ENCODE data around the gene ARHGAP40.
A peak's percentile ranks its signal among the peaks of the same experiment; 100 is the strongest.

Gene ARHGAP40

GRCh38 chr20:38685853-38686473 is 84.4 kb downstream of the ARHGAP40 start:
- H3K79me1 ChIP-seq (ENCODE audit: low read length), result no peaks in the 10 kb centered on the region
- no CpG with 5 or more reads among the region's 14 CpGs for WGBS (ENCODE audit: extremely low coverage, insufficient coverage, low lambda C conversion rate)
- H3K4me1 ChIP-seq (ENCODE audit: control insufficient read depth, low read depth, low read length), result no peaks in the 10 kb centered on the region
- no peaks in the 10 kb centered on the region for H3K27me3 ChIP-seq (ENCODE audit: insufficient read depth, low read length, poor library complexity)
- no peak overlapping the region for H4K8ac ChIP-seq (ENCODE audit: low read depth, low read length)
- H2BK120ac ChIP-seq (ENCODE audit: low read depth, low read length), result no peak overlapping the region
- H3K4me2 ChIP-seq (ENCODE audit: low read length), result no peak overlapping the region
- no peak overlapping the region for H3K56ac ChIP-seq (ENCODE audit: low read length)
- no peak overlapping the region for H3K4ac ChIP-seq (ENCODE audit: low read depth, low read length)
- no peak overlapping the region for H3K4me3 ChIP-seq (ENCODE audit: low read length)
- no peak overlapping the region for H2AK5ac ChIP-seq (ENCODE audit: low read length)
- no peak overlapping the region for H4K5ac ChIP-seq (ENCODE audit: low read length)
- peak; percentile 69 for DNase-seq
- H3K18ac ChIP-seq (ENCODE audit: low read length), result no peak overlapping the region
- no peak overlapping the region for H3K27ac ChIP-seq (ENCODE audit: low read depth, low read length)
- no peak overlapping the region for H2BK5ac ChIP-seq (ENCODE audit: low read length)
- H3K36me3 ChIP-seq (ENCODE audit: control insufficient read depth, insufficient read depth, low read length), result no peaks in the 10 kb centered on the region
- H3K23ac ChIP-seq (ENCODE audit: low read length), result no peak overlapping the region
- no peaks in the 10 kb centered on the region for H3K79me2 ChIP-seq (ENCODE audit: control insufficient read depth, insufficient read depth, low read length)
- no peak overlapping the region for H2BK15ac ChIP-seq (replicated peaks; ENCODE audit: low read depth)
- H3K9ac ChIP-seq (ENCODE audit: low read length), result no peak overlapping the region

GRCh38 chr20:38692436-38693411 is 91.1 kb downstream of the ARHGAP40 start:
- Histone ChIP-seq H4K5ac (ENCODE audit: low read length) (no peak overlapping the region), H3K79me2 (ENCODE audit: control insufficient read depth, insufficient read depth, low read length) (no peaks in the 10 kb centered on the region), H3K23ac (ENCODE audit: low read length) (no peak overlapping the region), H2AK5ac (ENCODE audit: low read length) (no peak overlapping the region), H2BK15ac (replicated peaks; ENCODE audit: low read depth) (no peak overlapping the region), H3K79me1 (ENCODE audit: low read length) (no peaks in the 10 kb centered on the region), H3K4me2 (ENCODE audit: low read length) (no peak overlapping the region), H3K27me3 (ENCODE audit: insufficient read depth, low read length, poor library complexity) (no peaks in the 10 kb centered on the region), H3K4ac (ENCODE audit: low read depth, low read length) (no peak overlapping the region), H2BK5ac (ENCODE audit: low read length) (no peak overlapping the region), H3K56ac (ENCODE audit: low read length) (no peak overlapping the region), H3K4me3 (ENCODE audit: low read length) (no peak overlapping the region), H2BK120ac (ENCODE audit: low read depth, low read length) (no peak overlapping the region), H3K18ac (ENCODE audit: low read length) (no peak overlapping the region), H3K27ac (ENCODE audit: low read depth, low read length) (no peak overlapping the region), H3K9ac (ENCODE audit: low read length) (no peak overlapping the region), H4K8ac (ENCODE audit: low read depth, low read length) (no peak overlapping the region), H3K36me3 (ENCODE audit: control insufficient read depth, insufficient read depth, low read length) (no peaks in the 10 kb centered on the region), H3K4me1 (ENCODE audit: control insufficient read depth, low read depth, low read length) (no peaks in the 10 kb centered on the region)
- peak; percentile 89 for DNase-seq
- no CpG with 5 or more reads among the region's 13 CpGs for WGBS (ENCODE audit: extremely low coverage, insufficient coverage, low lambda C conversion rate)

- no peak overlapping the region for H3K4me2 ChIP-seq (ENCODE audit: low read length)
- H2BK120ac ChIP-seq (ENCODE audit: low read depth, low read length), result no peak overlapping the region
- H2AK5ac ChIP-seq (ENCODE audit: low read length), result no peak overlapping the region
- no peak overlapping the region for H3K4ac ChIP-seq (ENCODE audit: low read depth, low read length)
- WGBS (ENCODE audit: extremely low coverage, insufficient coverage, low lambda C conversion rate), result no CpG with 5 or more reads among the region's 9 CpGs
- H2BK15ac ChIP-seq (replicated peaks; ENCODE audit: low read depth), result no peak overlapping the region
- no peak overlapping the region for H4K8ac ChIP-seq (ENCODE audit: low read depth, low read length)
- H3K79me2 ChIP-seq (ENCODE audit: control insufficient read depth, insufficient read depth, low read length), result no peaks in the 10 kb centered on the region
- H3K4me1 ChIP-seq (ENCODE audit: control insufficient read depth, low read depth, low read length), result no peaks in the 10 kb centered on the region
- no peak overlapping the region for H3K18ac ChIP-seq (ENCODE audit: low read length)
- no peak overlapping the region for H3K56ac ChIP-seq (ENCODE audit: low read length)
- H3K27ac ChIP-seq (ENCODE audit: low read depth, low read length), result no peak overlapping the region
- H3K4me3 ChIP-seq (ENCODE audit: low read length), result no peak overlapping the region
- no peak overlapping the region for H3K23ac ChIP-seq (ENCODE audit: low read length)
- no peak overlapping the region for H4K5ac ChIP-seq (ENCODE audit: low read length)
- no peak overlapping the region for H3K9ac ChIP-seq (ENCODE audit: low read length)
- no peak overlapping the region for H2BK5ac ChIP-seq (ENCODE audit: low read length)
- DNase-seq, result no peak
- no peaks in the 10 kb centered on the region for H3K36me3 ChIP-seq (ENCODE audit: control insufficient read depth, insufficient read depth, low read length)
- no peaks in the 10 kb centered on the region for H3K79me1 ChIP-seq (ENCODE audit: low read length)
- no peaks in the 10 kb centered on the region for H3K27me3 ChIP-seq (ENCODE audit: insufficient read depth, low read length, poor library complexity)
Measured at GRCh38 chr20:38697306-38697705, 95.7 kb downstream of the ARHGAP40 start.

GRCh38 chr20:38698541-38698940 is 96.9 kb downstream of the ARHGAP40 start:
- no peak overlapping the region for H3K27ac ChIP-seq (ENCODE audit: low read depth, low read length)

GRCh38 chr20:38700141-38700540 is 98.5 kb downstream of the ARHGAP40 start:
- no peak overlapping the region for H2BK120ac ChIP-seq (ENCODE audit: low read depth, low read length)
- H3K79me1 ChIP-seq (ENCODE audit: low read length), result no peaks in the 10 kb centered on the region
- no peak overlapping the region for H3K4ac ChIP-seq (ENCODE audit: low read depth, low read length)
- no peak overlapping the region for H3K18ac ChIP-seq (ENCODE audit: low read length)
- H3K27me3 ChIP-seq (ENCODE audit: insufficient read depth, low read length, poor library complexity), result no peaks in the 10 kb centered on the region
- H3K9ac ChIP-seq (ENCODE audit: low read length), result no peak overlapping the region
- no peak overlapping the region for H2BK15ac ChIP-seq (replicated peaks; ENCODE audit: low read depth)
- H3K27ac ChIP-seq (ENCODE audit: low read depth, low read length), result no peak overlapping the region
- no CpG with 5 or more reads among the region's 4 CpGs for WGBS (ENCODE audit: extremely low coverage, insufficient coverage, low lambda C conversion rate)
- no peak overlapping the region for H3K23ac ChIP-seq (ENCODE audit: low read length)
- H4K8ac ChIP-seq (ENCODE audit: low read depth, low read length), result no peak overlapping the region
- H3K4me1 ChIP-seq (ENCODE audit: control insufficient read depth, low read depth, low read length), result no peaks in the 10 kb centered on the region
- no peaks in the 10 kb centered on the region for H3K36me3 ChIP-seq (ENCODE audit: control insufficient read depth, insufficient read depth, low read length)
- H3K4me3 ChIP-seq (ENCODE audit: low read length), result no peak overlapping the region
- H2AK5ac ChIP-seq (ENCODE audit: low read length), result no peak overlapping the region
- no peak overlapping the region for H2BK5ac ChIP-seq (ENCODE audit: low read length)
- H3K79me2 ChIP-seq (ENCODE audit: control insufficient read depth, insufficient read depth, low read length), result no peaks in the 10 kb centered on the region
- no peak for DNase-seq
- no peak overlapping the region for H3K4me2 ChIP-seq (ENCODE audit: low read length)
- H3K56ac ChIP-seq (ENCODE audit: low read length), result no peak overlapping the region
- no peak overlapping the region for H4K5ac ChIP-seq (ENCODE audit: low read length)

More at GRCh38 chr20:38698541-38698940, 96.9 kb downstream of the ARHGAP40 start:
- Histone ChIP-seq H3K4me2 (ENCODE audit: low read length) (no peak overlapping the region), H3K56ac (ENCODE audit: low read length) (no peak overlapping the region), H3K4me3 (ENCODE audit: low read length) (no peak overlapping the region), H2BK120ac (ENCODE audit: low read depth, low read length) (no peak overlapping the region), H3K4ac (ENCODE audit: low read depth, low read length) (no peak overlapping the region), H3K23ac (ENCODE audit: low read length) (no peak overlapping the region), H3K79me1 (ENCODE audit: low read length) (no peaks in the 10 kb centered on the region), H3K4me1 (ENCODE audit: control insufficient read depth, low read depth, low read length) (no peaks in the 10 kb centered on the region), H3K36me3 (ENCODE audit: control insufficient read depth, insufficient read depth, low read length) (no peaks in the 10 kb centered on the region), H3K27me3 (ENCODE audit: insufficient read depth, low read length, poor library complexity) (no peaks in the 10 kb centered on the region), H4K5ac (ENCODE audit: low read length) (no peak overlapping the region), H3K79me2 (ENCODE audit: control insufficient read depth, insufficient read depth, low read length) (no peaks in the 10 kb centered on the region), H3K18ac (ENCODE audit: low read length) (no peak overlapping the region), H2BK15ac (replicated peaks; ENCODE audit: low read depth) (no peak overlapping the region), H3K9ac (ENCODE audit: low read length) (no peak overlapping the region), H2AK5ac (ENCODE audit: low read length) (no peak overlapping the region), H4K8ac (ENCODE audit: low read depth, low read length) (no peak overlapping the region), H2BK5ac (ENCODE audit: low read length) (no peak overlapping the region)
- WGBS (ENCODE audit: extremely low coverage, insufficient coverage, low lambda C conversion rate), result no CpG with 5 or more reads among the region's 15 CpGs
- no peak for DNase-seq
